Stimulated activated CD4-positive, alpha-beta T cell treated with anti-CD3 and anti-CD28 coated beads, Interleukin-15, amount 100 ng/mL, for 1 hour (primary cell): Measurements from ENCODE around the gene LHX1.

Experiments used
- DNase-seq, 2 donors: peaks; one replicate each; pipeline ENCODE4 v3.0.0-alpha.2; 2020; ENCODE audit warnings: low read depth in 1 of 2, low spot score in 1 of 2

LHX1 gene

GRCh38 chr17:36921095-36921851, 16.0 kb upstream of the LHX1 start:
- no peak for DNase-seq

GRCh38 chr17:36922175-36922574, 15.1 kb upstream of the LHX1 start:
- no peak for DNase-seq

GRCh38 chr17:36923814-36924221, 13.5 kb upstream of the LHX1 start:
- DNase-seq, result no peak

DNA sequence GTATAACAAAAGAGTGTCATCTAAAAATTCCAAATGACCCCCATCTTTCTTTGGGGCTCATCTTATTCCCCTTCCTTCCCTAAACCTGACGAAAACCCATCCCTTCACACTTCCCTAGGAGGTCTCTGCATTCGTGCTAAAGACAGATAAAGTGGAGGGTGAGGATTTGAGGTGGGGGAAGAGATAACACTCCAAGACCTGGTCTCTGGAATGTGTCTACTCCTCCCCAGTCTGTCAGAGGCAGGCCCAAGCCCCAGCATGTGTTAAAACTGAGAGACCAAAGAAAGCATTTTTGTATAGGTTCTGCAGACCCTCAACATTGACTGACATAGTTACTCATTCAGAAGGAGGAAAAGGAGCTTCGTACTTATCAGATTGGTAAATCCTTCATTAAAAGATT, 11.0 kb upstream of the LHX1 start:
- DNase-seq, result no peak

DNA sequence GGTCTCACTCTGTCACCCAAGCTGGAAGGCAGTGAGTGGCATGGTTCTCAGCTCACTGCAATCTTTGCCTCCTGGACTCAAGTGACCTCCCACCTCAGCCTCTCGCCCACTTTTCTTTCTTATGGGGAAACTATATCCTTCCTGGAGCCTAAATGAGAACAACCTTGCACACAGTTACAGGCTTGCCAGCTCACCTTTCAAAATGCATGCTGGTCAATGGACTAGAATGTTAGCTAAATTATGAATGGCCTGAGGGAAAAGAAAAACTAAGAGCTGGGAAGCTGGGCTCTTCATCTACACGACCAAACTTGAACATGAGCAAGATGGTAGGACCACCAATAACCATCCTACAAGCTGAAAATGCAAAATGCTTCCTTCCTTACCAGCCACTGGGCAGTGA, 10.6 kb upstream of the LHX1 start:
- no peak for DNase-seq

DNA sequence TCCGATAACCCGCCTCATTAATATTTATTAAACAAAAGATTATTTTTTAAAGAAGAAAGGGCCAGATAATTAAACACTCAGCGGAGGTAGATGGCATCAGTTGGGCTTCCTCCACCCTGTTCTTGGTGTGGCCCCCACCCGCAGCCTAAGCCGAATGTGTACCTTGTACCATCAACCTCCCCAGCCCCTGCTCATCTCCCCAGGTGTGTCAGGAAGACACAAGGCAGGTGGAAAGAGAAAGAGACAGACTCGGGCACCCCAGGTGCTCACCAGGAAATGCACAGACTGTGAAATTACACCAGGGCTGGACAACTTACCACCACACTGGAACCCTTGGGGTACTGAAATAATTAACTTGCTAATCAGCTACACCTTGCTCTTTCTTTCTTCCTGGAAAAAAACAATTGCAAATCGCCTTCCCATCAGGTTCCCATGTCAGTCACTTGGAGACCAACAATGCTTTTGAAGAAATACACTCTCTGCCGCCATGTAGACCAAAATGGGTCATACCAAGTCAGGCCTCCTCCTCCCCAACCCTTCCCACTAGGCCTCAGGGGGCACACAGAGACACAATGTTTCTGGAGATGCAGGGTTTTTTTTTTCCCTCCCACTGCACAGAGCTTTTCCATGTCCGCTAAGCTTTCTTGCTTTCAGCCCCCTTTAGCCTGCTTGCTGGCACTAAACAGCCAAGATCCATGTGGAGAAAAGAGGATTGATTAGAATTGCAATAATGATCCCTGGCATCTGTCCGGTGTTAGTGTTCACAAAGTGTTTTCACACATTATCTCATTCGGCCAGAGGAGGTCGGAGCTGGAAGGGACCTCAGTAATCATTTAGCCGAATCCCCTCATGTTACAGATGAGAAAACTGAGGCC, 8.6 kb upstream of the LHX1 start:
- no peak for DNase-seq

- no peak for DNase-seq
Observed at GRCh38 chr17:36929851-36930582, 7.3 kb upstream of the LHX1 start.

- DNase-seq, result no peak
Observed at GRCh38 chr17:36930583-36930900, 6.7 kb upstream of the LHX1 start.

- no peak for DNase-seq
Observed at GRCh38 chr17:36931096-36931696, 6.1 kb upstream of the LHX1 start.

DNA sequence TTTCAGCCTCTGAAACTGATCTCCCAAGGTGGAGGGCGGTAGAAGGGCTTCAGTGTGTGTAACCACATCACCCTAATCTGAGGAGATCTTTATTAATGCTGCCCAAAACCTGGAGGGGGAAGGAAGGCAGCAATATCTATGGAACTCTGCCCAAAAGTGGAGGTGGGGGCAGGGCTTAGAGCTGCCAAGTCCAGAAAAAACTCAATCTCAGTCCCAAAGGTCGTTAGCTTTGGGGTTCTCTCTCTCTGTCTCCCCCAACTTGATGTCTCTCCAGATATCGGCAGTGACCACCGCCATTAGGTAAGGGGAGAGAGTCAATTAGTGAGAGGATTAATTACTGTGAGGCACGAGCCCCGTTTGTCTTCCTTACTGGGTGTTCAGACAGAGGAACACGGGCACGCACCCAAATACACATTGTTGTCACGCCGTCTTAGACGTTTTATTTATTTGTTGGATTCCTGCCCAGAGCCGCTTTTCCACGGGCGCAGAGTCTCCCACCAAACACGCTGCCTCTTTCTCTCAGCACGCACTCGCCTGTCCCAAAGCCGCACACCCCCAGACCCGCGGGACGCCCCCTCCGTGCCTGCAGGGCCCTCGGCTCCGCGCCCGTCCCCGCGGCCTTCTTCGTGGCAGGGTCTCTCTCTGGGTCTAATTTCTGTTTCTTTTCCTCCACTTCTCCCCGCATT, 5.4 kb upstream of the LHX1 start:
- DNase-seq, result no peak

- DNase-seq, result no peak
Observed at GRCh38 chr17:36932383-36932693, 4.9 kb upstream of the LHX1 start.

DNA sequence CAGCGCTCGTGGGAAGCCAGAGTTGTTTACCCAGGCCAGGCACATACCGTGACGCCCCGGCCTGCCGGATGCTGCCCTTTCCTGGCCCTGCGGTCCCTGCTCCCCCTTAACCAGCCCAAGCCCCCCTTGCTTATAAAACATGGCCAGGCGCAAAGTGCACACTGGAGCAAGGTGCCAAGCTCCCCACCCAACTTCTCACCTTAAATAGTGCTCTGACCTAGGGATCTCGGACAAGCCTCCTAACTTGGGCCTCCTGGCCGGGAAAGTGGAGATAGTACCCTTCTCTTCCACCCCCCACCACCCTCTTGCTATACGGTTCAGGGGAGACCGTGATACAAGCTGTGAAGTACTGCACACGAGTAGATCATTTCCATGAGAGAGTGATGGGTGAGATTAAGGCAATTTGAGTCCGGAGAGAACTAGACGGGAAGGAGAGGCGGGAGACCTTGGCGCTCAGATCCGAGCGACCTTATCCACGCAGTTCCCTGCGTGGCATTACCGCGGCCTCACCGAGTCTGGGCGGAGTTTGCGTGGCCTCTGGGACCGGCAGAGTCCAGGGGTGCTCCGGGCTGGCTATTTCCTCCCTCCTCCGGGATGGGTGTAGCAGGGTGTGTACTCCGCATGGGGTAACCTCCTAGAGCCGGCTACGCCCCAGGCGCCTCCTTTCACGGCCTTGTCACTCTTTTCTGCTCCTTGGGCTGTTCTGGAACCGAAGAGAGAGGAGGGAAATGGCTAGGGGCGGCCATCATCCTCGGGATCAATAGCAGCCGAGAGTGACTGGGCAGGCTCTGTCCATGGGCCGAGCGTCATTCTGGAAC, 4.4 kb upstream of the LHX1 start:
- DNase-seq, result no peak

GRCh38 chr17:36933512-36934143, 3.6 kb upstream of the LHX1 start:
- DNase-seq, result no peak

GRCh38 chr17:36934144-36934691, 3.1 kb upstream of the LHX1 start:
- DNase-seq, result no peak

DNA sequence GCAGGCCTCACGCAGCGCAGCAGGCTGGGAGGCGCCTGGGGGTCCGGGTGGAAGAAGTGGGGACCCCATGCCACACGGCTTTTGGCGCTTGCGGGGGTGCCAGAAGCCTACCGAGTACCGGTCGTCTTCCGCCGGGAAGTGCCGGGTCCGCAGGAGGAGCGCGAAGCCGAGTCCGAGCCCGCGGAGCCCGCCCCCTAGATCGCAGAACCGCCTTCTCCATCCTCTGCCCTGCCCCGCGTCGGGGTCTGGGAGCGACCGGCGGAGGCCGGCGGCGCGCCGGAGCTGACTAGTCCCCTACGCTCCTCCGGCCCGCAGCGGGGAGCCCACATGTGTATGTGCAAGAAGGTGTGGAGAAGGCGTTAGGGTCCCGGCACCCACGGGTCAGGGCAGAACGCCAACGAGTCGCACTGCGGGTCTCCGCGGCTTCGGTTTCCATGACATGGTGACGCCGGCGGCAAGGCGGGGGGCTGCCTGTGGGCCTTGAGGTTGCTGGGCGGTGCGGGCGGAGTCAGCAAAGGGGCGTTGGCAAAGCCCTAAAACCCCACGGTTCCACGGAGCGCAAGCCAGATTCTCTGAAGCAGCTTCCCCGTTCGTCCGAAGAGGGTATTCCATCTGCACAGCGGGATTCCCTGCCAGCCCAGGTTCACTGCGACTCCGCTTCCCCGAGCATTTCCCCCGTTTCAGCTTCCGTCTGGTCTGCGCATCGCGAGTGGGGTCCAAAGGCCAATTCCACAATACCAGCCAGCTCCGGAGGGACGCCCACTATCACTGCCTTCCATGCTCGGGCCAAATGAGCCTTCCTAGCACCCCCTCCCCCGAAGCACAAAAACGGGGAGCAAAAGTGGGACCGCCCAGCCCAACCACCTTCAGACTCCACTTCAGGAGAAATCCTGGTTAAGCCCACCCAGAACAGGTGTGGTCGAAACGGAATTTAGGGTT, 2.3 kb upstream of the LHX1 start:
- DNase-seq, result no peak

DNA sequence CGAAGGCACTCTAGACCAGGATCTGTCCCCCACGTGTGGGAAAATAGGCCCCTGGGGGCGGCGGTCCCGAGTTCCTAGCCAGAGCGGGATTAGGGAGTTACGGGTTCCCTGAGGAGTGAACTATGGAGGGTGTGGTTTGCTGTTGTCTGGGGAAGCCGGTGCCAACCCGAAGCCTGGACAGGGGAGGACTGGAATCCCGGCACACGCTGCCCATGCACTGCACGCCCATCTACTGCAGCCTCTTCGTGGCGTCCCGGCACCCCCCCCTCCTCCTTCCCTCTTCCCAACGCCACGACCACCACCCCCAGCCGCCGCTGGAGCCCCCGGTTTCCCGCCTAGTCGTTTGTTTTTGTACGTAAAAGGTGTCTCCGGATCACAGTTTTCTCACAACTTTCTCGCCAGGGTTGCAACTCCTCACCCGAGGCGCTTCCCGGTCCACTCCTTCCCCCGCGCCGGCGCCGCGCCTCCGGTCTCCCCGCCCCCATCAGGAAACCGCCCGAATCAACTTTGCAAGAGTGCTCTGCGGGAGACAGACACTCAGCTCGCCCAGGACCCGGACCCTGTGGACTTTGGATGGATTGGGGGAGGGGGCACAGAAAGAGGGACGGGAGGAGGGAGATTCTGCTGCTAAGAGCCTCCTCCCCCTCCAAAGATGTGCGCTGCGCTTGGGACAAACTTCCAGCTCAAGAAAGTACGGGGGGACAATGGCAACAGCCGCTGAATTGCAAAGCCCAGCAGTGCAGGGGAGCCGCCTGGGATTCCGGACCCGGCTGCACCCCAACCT, 1.4 kb upstream of the LHX1 start:
- DNase-seq, result no peak

DNA sequence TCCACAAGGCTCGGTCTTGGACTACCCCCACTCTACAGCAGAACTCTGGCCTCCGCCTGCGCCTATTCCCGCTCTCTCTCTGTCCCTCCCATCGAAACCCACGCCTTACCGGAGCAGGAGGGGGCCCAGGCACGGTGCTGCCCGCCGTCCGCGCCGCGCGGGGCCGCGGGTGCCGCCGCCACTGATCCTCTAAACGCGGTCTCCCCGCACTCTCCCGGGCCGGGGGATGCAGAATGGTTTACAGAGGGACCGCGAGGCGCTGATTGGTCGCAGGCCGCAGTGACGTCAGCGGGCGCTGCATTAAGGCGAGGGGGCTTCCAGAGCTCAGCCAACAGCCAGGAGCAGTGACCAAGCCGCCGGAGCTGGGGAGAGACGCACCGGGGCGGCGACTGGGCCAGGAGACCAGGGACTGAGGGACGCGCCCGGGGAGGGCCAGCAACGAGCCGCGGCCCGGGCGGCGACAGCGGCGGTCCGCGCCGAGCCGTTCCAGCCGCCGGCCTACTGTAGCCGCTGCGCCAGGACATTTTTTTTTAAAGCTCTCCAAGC, 747 bp upstream of the LHX1 start:
- DNase-seq, result no peak
